Gastroesophageal sphincter (tissue), 4 donors: ENCODE results near the gene GNA14. TPM values are rescaled to one million over a fixed set of nuclear protein-coding genes. Genes with fewer than 3 reads are reported as not detected.

Experiments
- ATAC-seq: fragments of 150-250 bp; one replicate; pipeline ENCODE4 v1.9.1; 2016; ENCODE audit warnings: mild to moderate bottlenecking, moderate library complexity
- H3K27ac ChIP-seq, 4 donors: fragments of 200-600 bp; sonication (generic) in 3 of 4; 1 replicate in 3 of 4; 2 replicates in 1 of 4; pipeline ENCODE4 v1.5.1; 2016 to 2019
- H3K27me3 ChIP-seq: fragments of 200-600 bp; sonication (generic); one replicate; pipeline ENCODE4 v1.5.1; 2019
- H3K36me3 ChIP-seq, 2 donors: fragments of 200-600 bp; sonication (generic); one replicate each; pipeline ENCODE4 v1.5.1; 2019; ENCODE audit warnings: control low read depth in 1 of 2
- H3K4me1 ChIP-seq, 3 donors: fragments of 200-600 bp; sonication (generic); 1 replicate in 2 of 3; 2 replicates in 1 of 3; pipeline ENCODE4 v1.5.1; 2016 to 2019; ENCODE audit warnings: control low read depth in 2 of 3
- H3K4me3 ChIP-seq, 2 donors: fragments of 200-600 bp; sonication (generic); one replicate each; pipeline ENCODE4 v1.5.1; 2019; ENCODE audit warnings: mild to moderate bottlenecking in 1 of 2, moderate library complexity in 1 of 2
- H3K9me3 ChIP-seq, 3 donors: fragments of 200-600 bp; sonication (generic); one replicate each; pipeline ENCODE4 v1.5.1; 2017 to 2019; ENCODE audit warnings: control low read depth in 2 of 3
- CTCF ChIP-seq, 4 experiments: fragments of 200-600 bp in 2 of 4; fragments of 450-650 bp in 2 of 4; sonication (generic) in 1 of 4; IDR thresholded peaks; one replicate each; pipeline ENCODE4 v1.5.1; 2017 to 2019; ENCODE audit warnings: antibody characterized with exemption in 4 of 4, mild to moderate bottlenecking in 2 of 4, moderate library complexity in 2 of 4
- EP300 ChIP-seq: sonication (generic); formaldehyde crosslinking; IDR thresholded peaks from one replicate; pipeline ENCODE4 v1.6.1; 2017; ENCODE audit warnings: antibody characterized with exemption, mild to moderate bottlenecking
- POLR2A ChIP-seq, 2 donors: fragments of 450-650 bp; IDR thresholded peaks; one replicate each; pipeline ENCODE4 v1.6.1; 2017; ENCODE audit warnings: antibody characterized with exemption in 2 of 2, mild to moderate bottlenecking in 2 of 2, moderate library complexity in 1 of 2
- POLR2AphosphoS5 ChIP-seq: sonication (generic); formaldehyde crosslinking; IDR thresholded peaks from one replicate; pipeline ENCODE4 v1.6.1; 2017; ENCODE audit warnings: antibody characterized with exemption
- WGBS, 2 donors: methylation state at CpG; one replicate each; pipeline ENCODE4 v1.1.5; 2018; ENCODE audit warnings: low coverage in 1 of 2; 5-methylcytosine and 5-hydroxymethylcytosine counted together
- total RNA-seq, 4 donors: library from RNA; depleted of rRNA; stranded (reverse); fragments of >200 nt; gene quantifications; one replicate each; pipeline ENCODE4 v1.1.0, GENCODE V29; 2016

Gene GNA14
- total RNA-seq, 4 donors from 2014 or later = 3.9 to 6.4 (median 5.1) TPM

GRCh38 chr9:77488439-77489126 lies 159.5 kb downstream of the GNA14 start:
- TF ChIP-seq CTCF (IDR thresholded peaks at IDR 0.05) (no peak), POLR2AphosphoS5 (no peak), EP300 (no peak)
- WGBS, 2 donors = 47 to 67% methylated on average over 1 of the region's 1 CpG

GRCh38 chr9:77486968-77487367 lies 161.2 kb downstream of the GNA14 start:
- Histone ChIP-seq H3K36me3 (peaks cover 0 to 6% of the 10 kb centered on the region in 2 donors), H3K4me3 (no peak overlapping the region), H3K27me3 (no peaks in the 10 kb centered on the region), H3K4me1 (no peaks in the 10 kb centered on the region), H3K9me3 (peaks cover 0 to 17% (median 0%) of the 10 kb centered on the region in 3 donors), H3K27ac (no peak overlapping the region)
- TF ChIP-seq POLR2AphosphoS5 = no peak
- no peak for TF ChIP-seq CTCF (IDR thresholded peaks at IDR 0.05)
- no peak for TF ChIP-seq POLR2A (IDR thresholded peaks at IDR 0.05)
- no peak for TF ChIP-seq EP300
- ATAC-seq = no peak
- 40 to 47% methylated on average over 1 of the region's 1 CpG for WGBS, 2 donors

More at GRCh38 chr9:77488439-77489126, 159.5 kb downstream of the GNA14 start:
- Histone ChIP-seq H3K36me3 (peaks cover 0 to 6% of the 10 kb centered on the region in 2 donors), H3K4me1 (no peaks in the 10 kb centered on the region), H3K27me3 (no peaks in the 10 kb centered on the region), H3K27ac (no peak overlapping the region), H3K9me3 (peaks cover 0 to 17% (median 0%) of the 10 kb centered on the region in 3 donors), H3K4me3 (no peak overlapping the region)
- no peak for ATAC-seq

- no peak for ATAC-seq
- TF ChIP-seq POLR2A (IDR thresholded peaks at IDR 0.05) = no peak
- H3K27me3 ChIP-seq = no peaks in the 10 kb centered on the region
Measured at GRCh38 chr9:77486463-77486862, 161.7 kb downstream of the GNA14 start.

GRCh38 chr9:77475641-77476473 lies 172.3 kb downstream of the GNA14 start:
- no peak for ATAC-seq
- no peaks in the 10 kb centered on the region for H3K36me3 ChIP-seq
- TF ChIP-seq CTCF (IDR thresholded peaks at IDR 0.05) = no peak
- TF ChIP-seq EP300 = no peak
- no peak for TF ChIP-seq POLR2A (IDR thresholded peaks at IDR 0.05)
- H3K27ac ChIP-seq = no peak overlapping the region
- peaks cover 0 to 13% (median 0%) of the 10 kb centered on the region in 3 donors for H3K9me3 ChIP-seq
- no peak overlapping the region for H3K4me3 ChIP-seq
- WGBS, 2 donors = 73 to 76% methylated on average over 7 of the region's 9 CpGs
- H3K27me3 ChIP-seq = no peaks in the 10 kb centered on the region
- H3K4me1 ChIP-seq = no peaks in the 10 kb centered on the region

More at GRCh38 chr9:77486463-77486862, 161.7 kb downstream of the GNA14 start:
- Histone ChIP-seq H3K9me3 (peaks cover 0 to 15% (median 0%) of the 10 kb centered on the region in 3 donors), H3K36me3 (peaks cover 0 to 6% of the 10 kb centered on the region in 2 donors), H3K27ac (no peak overlapping the region), H3K4me3 (no peak overlapping the region), H3K4me1 (no peaks in the 10 kb centered on the region)

- H3K4me1 ChIP-seq = no peaks in the 10 kb centered on the region
- 94 to 95% methylated on average over 2 to 3 of the region's 3 CpGs for WGBS, 2 donors
- ATAC-seq = no peak
- no peak overlapping the region for H3K27ac ChIP-seq
- no peaks in the 10 kb centered on the region for H3K27me3 ChIP-seq
- no peak overlapping the region for H3K4me3 ChIP-seq
- no peaks in the 10 kb centered on the region for H3K36me3 ChIP-seq
- peaks cover 0 to 13% (median 0%) of the 10 kb centered on the region in 3 donors for H3K9me3 ChIP-seq
- TF ChIP-seq POLR2A (IDR thresholded peaks at IDR 0.05) (no peak), EP300 (no peak), CTCF (IDR thresholded peaks at IDR 0.05) (no peak), POLR2AphosphoS5 (no peak)
Measured at GRCh38 chr9:77474936-77475335, 173.2 kb downstream of the GNA14 start.
